Stimulated activated CD4-positive, alpha-beta T cell treated with anti-CD3 and anti-CD28 coated beads, Interleukin-15, amount 100 ng/mL, for 48 hours (primary cell): ENCODE measurements around the gene RPS6KA2.

Experiments used
- DNase-seq, 2 donors: peaks; one replicate each; pipeline ENCODE4 v3.0.0-alpha.2; 2020; ENCODE audit warnings: low read depth in 2 of 2

Gene RPS6KA2

GRCh38 chr6:166615059-166615770, 11.8 kb downstream of the RPS6KA2 start:
- no peak for DNase-seq

- no peak for DNase-seq
Observed at GRCh38 chr6:166614589-166614988, 12.5 kb downstream of the RPS6KA2 start.

GRCh38 chr6:166614171-166614583, 12.9 kb downstream of the RPS6KA2 start:
- DNase-seq, result no peak

GRCh38 chr6:166613027-166613426, 14.0 kb downstream of the RPS6KA2 start:
- DNase-seq, result no peak

- DNase-seq, result no peak
Observed at GRCh38 chr6:166612471-166612881, 14.6 kb downstream of the RPS6KA2 start.

- no peak for DNase-seq
Observed at GRCh38 chr6:166611631-166612030, 15.4 kb downstream of the RPS6KA2 start.

GRCh38 chr6:166610069-166610468, 17.0 kb downstream of the RPS6KA2 start:
- no peak for DNase-seq

GRCh38 chr6:166608774-166609173, 18.3 kb downstream of the RPS6KA2 start:
- DNase-seq, result no peak

GRCh38 chr6:166605752-166606151, 21.3 kb downstream of the RPS6KA2 start:
- DNase-seq, result no peak

GRCh38 chr6:166604911-166605310, 22.1 kb downstream of the RPS6KA2 start:
- DNase-seq, result no peak

GRCh38 chr6:166604328-166604727, 22.7 kb downstream of the RPS6KA2 start:
- no peak for DNase-seq

GRCh38 chr6:166603043-166603690, 23.9 kb downstream of the RPS6KA2 start:
- DNase-seq, result no peak

- DNase-seq, result no peak
Observed at GRCh38 chr6:166601956-166602355, 25.1 kb downstream of the RPS6KA2 start.

GRCh38 chr6:166600931-166601330, 26.1 kb downstream of the RPS6KA2 start:
- no peak for DNase-seq

- DNase-seq, result no peak
Observed at GRCh38 chr6:166599205-166599604, 27.8 kb downstream of the RPS6KA2 start.

GRCh38 chr6:166598441-166599138, 28.5 kb downstream of the RPS6KA2 start:
- no peak for DNase-seq

- DNase-seq, result no peak
Observed at GRCh38 chr6:166597711-166598440, 29.2 kb downstream of the RPS6KA2 start.

GRCh38 chr6:166596776-166597507, 30.1 kb downstream of the RPS6KA2 start:
- DNase-seq, result no peak

- DNase-seq, result no peak
Observed at GRCh38 chr6:166595949-166596348, 31.1 kb downstream of the RPS6KA2 start.

- no peak for DNase-seq
Observed at GRCh38 chr6:166595061-166595780, 31.8 kb downstream of the RPS6KA2 start.

GRCh38 chr6:166592821-166593220, 34.2 kb downstream of the RPS6KA2 start:
- DNase-seq, result no peak
